GM15510 (cell line): ENCODE results near the gene ZNF865.
A peak's percentile ranks its signal among the peaks of the same experiment; 100 is the strongest.

Source experiments
- POLR2A ChIP-seq: IDR thresholded peaks from 3 replicates; pipeline ENCODE4 v1.6.1; 2011; ENCODE audit warnings: borderline replicate concordance; ENCODE audit not compliant: insufficient read length; ENCODE audit errors: extremely low read depth

Gene ZNF865

GRCh38 chr19:55643003-55643886 lies 37.8 kb downstream of the ZNF865 start, which contains the start of gene ZNF581:
ZNF581 (plus strand) TSS chr19:55643649; CDS start chr19:55644572, 923 bp downstream.
- peak; percentile 47 for TF ChIP-seq POLR2A

- TF ChIP-seq POLR2A = no peak
Measured at GRCh38 chr19:55643887-55644176, 38.4 kb downstream of the ZNF865 start.

GRCh38 chr19:55644191-55644833 lies 38.9 kb downstream of the ZNF865 start:
- no peak for TF ChIP-seq POLR2A

- TF ChIP-seq POLR2A = no peak
Measured at GRCh38 chr19:55644842-55645511, 39.5 kb downstream of the ZNF865 start.

- no peak for TF ChIP-seq POLR2A
Measured at GRCh38 chr19:55645512-55645881, 40.0 kb downstream of the ZNF865 start.

- TF ChIP-seq POLR2A = no peak
Measured at GRCh38 chr19:55646889-55647731, 41.7 kb downstream of the ZNF865 start.

GRCh38 chr19:55647732-55648584 lies 42.5 kb downstream of the ZNF865 start, which contains the start of gene CCDC106:
CCDC106 (plus strand) TSS chr19:55648212; CDS start chr19:55649047, 835 bp downstream.
- TF ChIP-seq POLR2A = peak; percentile 31

GRCh38 chr19:55648585-55649267 lies 43.3 kb downstream of the ZNF865 start:
- no peak for TF ChIP-seq POLR2A

- TF ChIP-seq POLR2A = no peak
Measured at GRCh38 chr19:55649268-55650125, 44.0 kb downstream of the ZNF865 start.

GRCh38 chr19:55650126-55650557 lies 44.7 kb downstream of the ZNF865 start:
- TF ChIP-seq POLR2A = no peak

GRCh38 chr19:55650602-55651230 lies 45.3 kb downstream of the ZNF865 start:
- TF ChIP-seq POLR2A = no peak

GRCh38 chr19:55651236-55651635 lies 45.8 kb downstream of the ZNF865 start:
- no peak for TF ChIP-seq POLR2A
